WERI-Rb-1 (cell line): ENCODE results near the gene SMARCA2.

Source experiments
- DNase-seq: peaks from one replicate; pipeline ENCODE4 v3.0.0-alpha.2; 2020
- H3K27ac ChIP-seq: fragments of 250-450 bp; sonication (Bioruptor Pico); 2 replicates; pipeline ENCODE4 v1.5.1; 2020; ENCODE audit warnings: mild to moderate bottlenecking, moderate library complexity
- H3K27me3 ChIP-seq: fragments of 250-450 bp; sonication (Bioruptor Pico); 2 replicates; pipeline ENCODE4 v1.5.1; 2021; ENCODE audit warnings: mild to moderate bottlenecking, low read depth, moderate library complexity; ENCODE audit not compliant: insufficient read depth, severe bottlenecking
- H3K36me3 ChIP-seq: fragments of 250-450 bp; sonication (Bioruptor Pico); 2 replicates; pipeline ENCODE4 v1.5.1; 2020; ENCODE audit warnings: mild to moderate bottlenecking, moderate library complexity
- H3K4me3 ChIP-seq: 2 replicates; pipeline ENCODE4 v1.5.1; 2011; ENCODE audit warnings: low read depth, mild to moderate bottlenecking, control low read depth, low read length
- H3K9me3 ChIP-seq: fragments of 250-450 bp; sonication (Bioruptor Pico); 2 replicates; pipeline ENCODE4 v1.5.1; 2021; ENCODE audit warnings: mild to moderate bottlenecking, moderate library complexity; ENCODE audit not compliant: severe bottlenecking
- CTCF ChIP-seq: IDR thresholded peaks from 2 replicates; pipeline ENCODE4 v1.5.1; 2011; ENCODE audit warnings: low read depth, mild to moderate bottlenecking, control low read depth, inconsistent platforms, low read length

SMARCA2 gene

GRCh38 chr9:1977026-1977425 lies 38.1 kb upstream of the SMARCA2 start:
- no peak for TF ChIP-seq CTCF
- Histone ChIP-seq H3K36me3 (no peaks in the 10 kb centered on the region), H3K27me3 (no peaks in the 10 kb centered on the region), H3K9me3 (peaks cover 8% of the 10 kb centered on the region), H3K27ac (no peak overlapping the region), H3K4me3 (no peak overlapping the region)
- no peak for DNase-seq

- Histone ChIP-seq H3K9me3 (no peaks in the 10 kb centered on the region), H3K27me3 (no peaks in the 10 kb centered on the region), H3K4me3 (no peak overlapping the region), H3K27ac (no peak overlapping the region), H3K36me3 (no peaks in the 10 kb centered on the region)
- no peak for TF ChIP-seq CTCF
- DNase-seq: peak; percentile 40
Measured at GRCh38 chr9:1978941-1979340, 36.2 kb upstream of the SMARCA2 start.

- H3K27me3 ChIP-seq: no peaks in the 10 kb centered on the region
- DNase-seq: no peak
- no peak overlapping the region for H3K27ac ChIP-seq
- no peak overlapping the region for H3K4me3 ChIP-seq
- H3K9me3 ChIP-seq: no peaks in the 10 kb centered on the region
- H3K36me3 ChIP-seq: no peaks in the 10 kb centered on the region
- no peak for TF ChIP-seq CTCF
Measured at GRCh38 chr9:1979741-1980367, 35.3 kb upstream of the SMARCA2 start.

- TF ChIP-seq CTCF: no peak
- no peak for DNase-seq
- no peaks in the 10 kb centered on the region for H3K9me3 ChIP-seq
- H3K4me3 ChIP-seq: no peak overlapping the region
- no peak overlapping the region for H3K27ac ChIP-seq
- no peaks in the 10 kb centered on the region for H3K27me3 ChIP-seq
- no peaks in the 10 kb centered on the region for H3K36me3 ChIP-seq
Measured at GRCh38 chr9:1980387-1980786, 34.8 kb upstream of the SMARCA2 start.

- DNase-seq: no peak
- no peaks in the 10 kb centered on the region for H3K36me3 ChIP-seq
- no peak overlapping the region for H3K4me3 ChIP-seq
- no peak for TF ChIP-seq CTCF
- no peaks in the 10 kb centered on the region for H3K9me3 ChIP-seq
- H3K27me3 ChIP-seq: no peaks in the 10 kb centered on the region
- H3K27ac ChIP-seq: no peak overlapping the region
Measured at GRCh38 chr9:1982074-1982473, 33.1 kb upstream of the SMARCA2 start.

- Histone ChIP-seq H3K27me3 (no peaks in the 10 kb centered on the region), H3K27ac (no peak overlapping the region), H3K4me3 (no peak overlapping the region), H3K9me3 (no peaks in the 10 kb centered on the region), H3K36me3 (no peaks in the 10 kb centered on the region)
- TF ChIP-seq CTCF: no peak
- DNase-seq: no peak
Measured at GRCh38 chr9:1986341-1986740, 28.8 kb upstream of the SMARCA2 start.
